Kidney glomerular epithelial cell (primary cell): Measurements from ENCODE around the gene MEF2D.

Experiments used
- DNase-seq: peaks from one replicate; lab custom pipeline; 2025; lab: John Stamatoyannopoulos, UW

The MEF2D gene

DNA sequence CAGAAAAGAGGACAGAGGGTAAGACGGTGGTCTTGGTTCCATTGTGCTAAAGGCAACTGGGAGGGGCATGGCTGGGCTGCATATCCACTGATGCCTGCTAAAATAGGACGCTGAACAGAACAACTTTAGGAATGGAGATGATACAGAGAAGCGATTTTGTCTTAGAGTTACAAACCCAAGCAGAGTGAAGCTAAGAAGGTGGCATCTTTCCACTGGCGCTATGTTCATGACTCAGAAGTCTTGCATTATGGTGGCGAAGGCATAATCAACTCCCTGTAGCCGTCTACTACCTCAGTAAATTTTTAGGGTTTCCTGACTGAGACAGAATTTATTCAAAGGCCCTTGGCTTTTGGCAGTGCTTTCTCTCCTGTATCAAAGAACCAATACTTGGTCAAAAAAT is 57.3 kb downstream of the MEF2D start:
- DNase-seq = no peak

DNA sequence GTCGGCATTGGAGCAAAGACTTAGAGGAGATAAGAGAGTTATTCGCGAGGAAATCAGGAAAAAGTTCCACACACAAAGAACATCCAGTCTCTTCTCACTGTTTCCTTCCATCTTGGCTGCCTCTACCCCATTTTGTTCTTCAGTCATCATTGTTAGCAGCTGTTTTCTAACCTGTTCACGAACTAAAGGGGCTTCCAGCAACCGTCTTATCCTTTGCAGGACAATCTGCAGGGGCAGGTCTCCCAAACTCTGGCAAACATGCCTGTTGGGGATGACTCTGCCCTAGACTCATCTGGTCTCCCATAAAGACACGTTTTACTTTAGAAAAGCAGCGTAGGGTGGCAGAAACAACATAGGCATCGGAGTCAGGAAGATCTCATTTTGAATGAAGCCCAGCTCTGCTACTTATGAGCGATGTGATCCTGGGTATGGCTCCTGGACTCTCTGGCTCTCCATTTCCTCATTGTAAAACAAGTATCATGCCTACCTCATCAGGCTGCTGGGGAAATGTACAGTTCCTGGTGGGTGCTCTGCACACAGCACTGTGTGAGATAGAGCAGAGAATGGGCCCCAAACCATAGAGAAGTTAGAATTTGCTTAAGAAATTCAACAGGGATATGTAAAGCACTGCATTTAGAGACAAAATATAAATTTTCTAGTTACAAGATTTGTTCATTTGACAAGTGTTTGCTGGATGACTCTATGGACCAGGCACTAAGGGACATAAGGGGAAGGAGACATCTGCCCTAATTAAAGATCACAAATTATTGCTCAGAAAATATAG is 59.7 kb downstream of the MEF2D start:
- DNase-seq = no peak

DNA sequence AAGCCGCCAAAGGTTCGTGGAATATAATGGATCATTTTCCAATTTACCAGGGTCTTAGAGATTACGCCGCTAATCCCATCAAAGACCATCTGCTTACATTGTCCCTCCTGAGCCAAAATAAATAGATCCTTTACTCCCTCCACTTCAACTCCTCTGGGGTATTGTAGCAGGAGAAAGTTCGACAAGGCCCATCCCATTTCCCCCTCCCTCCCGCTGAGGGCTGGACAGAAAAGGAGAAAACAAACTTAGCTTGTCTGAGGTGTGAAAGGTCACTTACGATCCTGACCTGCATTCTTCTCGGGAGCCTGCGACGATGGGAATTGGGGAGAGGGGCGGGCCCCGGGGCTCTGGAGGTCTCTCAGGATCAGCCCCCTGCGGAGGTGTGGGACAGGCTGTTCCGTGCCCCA is 60.8 kb downstream of the MEF2D start:
- no peak for DNase-seq

DNA sequence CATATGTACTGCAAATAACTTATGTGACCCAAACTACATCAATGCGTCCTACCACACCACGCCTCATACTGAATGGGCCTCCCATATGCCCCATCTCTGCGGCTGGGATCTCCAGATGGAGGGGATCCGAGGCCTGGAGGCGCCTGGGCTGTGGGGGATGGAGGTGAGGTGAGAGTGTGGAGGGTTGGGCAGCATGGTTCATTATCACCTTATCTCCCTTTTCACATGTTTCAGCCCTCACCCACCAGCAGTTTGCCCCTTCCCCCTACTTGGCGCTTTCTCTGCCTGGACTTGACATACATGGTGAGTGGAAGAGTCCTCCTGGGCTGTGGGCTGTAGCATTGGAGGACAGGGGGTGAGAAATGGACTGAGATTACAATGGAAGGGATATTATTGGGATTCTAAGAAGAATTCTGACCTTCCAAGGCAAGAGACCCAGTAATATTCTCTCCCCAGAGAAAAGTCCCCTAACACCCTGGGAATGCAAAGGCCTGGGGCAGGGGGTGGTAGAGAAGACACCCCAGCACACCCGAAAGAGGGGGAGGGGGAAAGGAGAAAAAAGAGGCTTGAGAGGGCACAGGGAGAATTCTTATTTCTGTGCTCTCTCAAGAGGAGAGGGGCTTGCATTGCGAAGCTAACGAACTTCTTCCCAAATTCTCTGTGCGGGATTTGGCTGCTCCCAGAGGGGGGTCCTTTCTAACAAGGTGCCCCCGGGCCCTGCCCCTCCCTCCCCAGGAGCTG is 61.4 kb downstream of the MEF2D start:
- DNase-seq = no peak

DNA sequence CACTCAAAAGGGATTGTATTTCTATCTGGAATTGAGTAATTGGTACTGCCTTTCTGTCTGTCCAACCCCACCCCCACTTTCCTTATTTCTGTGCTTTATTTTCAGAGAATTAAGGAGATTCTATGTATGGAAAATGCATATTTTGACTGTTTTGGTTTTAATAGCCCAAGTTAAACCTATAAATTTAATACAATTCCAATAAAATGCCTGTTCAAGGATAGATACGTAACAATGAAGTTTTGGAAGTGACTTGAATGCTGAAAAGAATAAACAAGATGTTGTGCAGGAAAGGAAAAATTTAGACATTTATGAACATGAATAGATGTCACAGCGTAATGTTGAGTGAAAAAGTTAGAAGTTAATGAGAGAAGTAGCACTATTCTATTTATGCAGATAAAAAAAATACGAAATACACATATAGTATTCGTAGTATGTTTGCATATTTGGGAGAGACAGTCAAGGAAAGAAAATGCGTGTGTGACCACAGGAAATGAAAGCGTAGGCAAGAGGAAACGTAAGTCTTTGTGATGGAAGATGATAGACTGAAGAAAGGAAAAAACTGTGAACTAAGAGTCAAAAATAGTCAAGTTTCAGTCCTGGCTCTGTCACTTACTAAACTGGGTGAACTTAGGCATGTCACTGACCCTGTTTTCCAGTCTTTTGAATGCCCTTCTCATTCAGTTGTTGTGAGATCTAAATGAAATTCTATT is 62.1 kb downstream of the MEF2D start:
- no peak for DNase-seq

DNA sequence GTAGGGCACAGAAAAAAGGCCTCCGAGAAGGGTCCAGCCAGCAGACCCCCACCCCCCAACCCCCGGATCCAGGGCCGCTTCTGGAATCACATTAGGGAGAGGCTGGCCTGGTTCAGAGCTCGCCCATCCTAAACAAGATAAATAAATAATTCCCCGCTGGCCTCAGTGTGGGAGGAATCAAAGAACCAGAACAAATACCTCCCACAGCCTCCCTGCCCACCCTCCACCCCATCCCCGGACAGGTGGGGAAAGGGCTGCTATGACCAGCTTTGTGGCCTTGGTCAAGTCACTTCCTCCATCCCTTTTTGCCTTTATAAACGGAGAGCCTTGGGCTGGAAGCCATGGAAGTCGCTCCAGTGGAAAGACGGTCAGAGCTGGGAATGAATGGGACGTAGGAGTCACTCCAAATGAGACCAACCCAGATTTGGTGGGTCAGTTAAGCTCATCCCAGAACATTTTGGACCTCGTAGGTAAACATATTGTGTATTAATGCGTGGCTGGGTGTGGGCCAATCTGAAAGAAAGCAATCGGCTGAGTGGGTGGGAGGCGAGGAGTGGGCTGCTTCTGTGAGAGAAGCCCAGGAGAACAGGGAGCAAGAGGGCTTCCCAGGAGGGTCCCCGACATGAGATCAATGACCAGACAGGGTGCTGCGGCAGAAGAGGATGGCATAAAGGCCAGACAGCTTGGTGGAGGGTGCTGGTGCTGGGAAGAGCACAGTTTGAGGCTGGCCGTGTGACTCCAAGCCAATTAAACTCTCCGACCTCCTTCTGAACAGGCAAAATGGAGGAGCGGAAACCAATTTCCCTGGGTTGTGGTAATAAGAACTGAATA is 63.3 kb downstream of the MEF2D start:
- DNase-seq = no peak

DNA sequence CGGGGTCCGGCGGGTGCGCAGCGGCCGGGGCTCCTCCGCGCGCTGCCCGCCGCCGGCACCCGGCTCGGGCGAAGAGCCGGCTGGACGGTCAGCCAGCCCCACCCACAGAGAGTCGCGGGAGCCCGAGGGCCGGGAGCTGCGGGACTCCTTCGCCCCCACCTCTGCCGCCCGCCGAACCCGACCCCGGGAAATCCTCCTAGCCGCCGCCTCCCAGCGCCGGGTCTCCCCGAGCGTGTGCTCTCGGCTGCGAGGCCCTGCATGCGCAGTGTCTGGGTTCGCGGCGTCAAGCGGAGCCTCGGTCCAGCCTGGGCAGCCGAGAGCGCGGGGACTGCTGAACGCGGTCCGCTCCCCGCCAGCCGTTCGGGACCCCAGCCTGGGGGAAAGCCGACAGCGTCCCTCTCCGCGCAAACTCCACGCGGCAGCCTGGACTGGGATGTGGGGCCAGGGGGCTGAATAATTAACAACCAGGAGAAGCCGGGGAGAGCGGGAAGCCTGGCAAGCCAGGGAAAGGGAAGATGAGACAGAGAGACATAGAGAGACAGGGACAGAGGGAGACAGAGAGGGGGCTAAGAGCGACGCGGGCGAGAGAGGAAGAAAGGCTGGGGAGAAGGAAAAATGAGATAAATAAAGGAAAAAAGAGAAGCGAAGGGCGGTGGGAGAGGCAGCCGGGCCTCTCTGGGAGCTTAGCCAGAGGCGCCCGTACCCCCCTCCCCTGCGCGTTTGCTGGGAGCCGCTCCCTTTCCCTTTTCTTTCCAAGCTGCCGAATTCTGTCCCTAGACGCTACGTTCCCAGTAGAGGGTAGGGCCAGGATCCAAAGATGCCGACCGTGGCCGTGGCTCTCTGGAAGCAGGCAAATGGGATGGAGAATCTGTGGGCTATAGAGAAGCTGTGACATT is 64.2 kb downstream of the MEF2D start:
- DNase-seq = no peak

DNA sequence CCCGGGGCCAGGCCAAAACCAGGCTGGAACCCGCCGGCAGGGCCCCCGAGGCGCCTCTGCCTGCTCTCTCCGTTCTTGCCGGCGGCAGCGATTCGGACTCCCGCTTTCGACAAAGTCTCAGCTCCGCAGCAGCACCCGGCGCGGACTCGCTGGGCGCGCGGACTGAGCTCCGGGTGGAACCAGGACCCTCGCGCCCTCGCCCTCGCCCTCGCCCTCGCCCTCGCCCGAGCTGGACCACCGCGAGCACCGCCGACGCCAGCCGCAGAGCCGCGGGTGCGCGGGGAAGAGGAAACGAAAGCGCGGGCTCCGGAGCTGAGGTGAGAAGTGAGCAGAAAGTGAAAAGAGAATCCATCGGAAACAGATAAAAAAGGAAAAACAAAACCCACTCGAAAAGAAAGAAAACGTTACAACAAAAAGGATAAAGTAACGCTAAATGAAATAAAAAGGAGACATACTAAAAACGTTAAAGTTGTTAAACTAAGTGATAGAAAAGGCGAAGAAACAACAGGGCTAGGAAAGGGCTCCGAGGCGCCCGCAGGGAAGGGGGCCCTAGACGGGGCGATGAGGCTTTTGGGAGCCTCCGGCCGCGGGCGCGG is 64.9 kb downstream of the MEF2D start:
- no peak for DNase-seq

DNA sequence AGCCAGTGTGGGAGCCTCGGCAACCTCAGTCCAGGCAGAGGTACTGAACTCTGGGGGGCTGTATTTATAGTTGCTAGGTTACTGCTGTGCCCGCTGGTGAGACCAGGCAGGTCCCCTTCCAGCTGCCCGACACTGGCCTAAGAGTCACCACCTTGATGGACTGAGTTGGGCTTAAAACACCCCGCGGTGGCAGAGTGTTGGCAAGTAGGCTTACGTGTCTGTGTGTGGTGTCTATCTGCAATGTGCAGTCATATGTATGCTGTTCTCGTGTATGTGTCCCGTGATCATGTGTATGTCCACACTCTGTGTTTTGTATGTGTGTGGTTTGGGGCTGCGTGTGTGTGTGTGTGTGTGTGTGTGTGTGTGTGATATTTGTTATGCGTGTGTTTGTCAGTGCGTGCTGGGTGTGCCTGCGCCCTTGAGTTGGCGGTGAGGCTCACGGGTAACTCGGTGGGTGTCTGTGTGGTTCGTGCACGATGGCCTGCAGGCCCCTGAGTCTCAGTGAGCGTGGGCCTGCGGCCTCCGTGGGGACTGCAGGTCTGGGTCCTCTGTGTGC is 65.5 kb downstream of the MEF2D start:
- no peak for DNase-seq

DNA sequence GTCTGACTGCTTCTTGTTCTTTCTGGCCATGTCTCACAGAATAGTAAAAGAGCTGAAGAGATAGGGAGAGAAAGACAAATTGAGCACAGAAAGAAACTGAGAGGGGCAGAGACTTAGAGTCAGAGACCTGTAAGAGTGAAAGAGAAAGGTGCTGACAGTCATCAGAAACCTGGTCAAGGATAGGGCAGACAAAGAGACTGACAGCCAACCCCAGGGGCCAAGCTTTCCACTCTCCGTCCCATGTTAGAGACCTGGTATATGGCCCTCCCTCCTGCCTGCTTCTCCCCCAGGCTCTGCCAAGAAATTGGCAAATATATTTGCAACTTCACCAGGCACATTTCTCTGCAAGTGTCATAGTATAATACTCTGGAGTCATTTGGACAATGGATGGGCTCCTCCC is 67.0 kb downstream of the MEF2D start:
- DNase-seq = no peak

DNA sequence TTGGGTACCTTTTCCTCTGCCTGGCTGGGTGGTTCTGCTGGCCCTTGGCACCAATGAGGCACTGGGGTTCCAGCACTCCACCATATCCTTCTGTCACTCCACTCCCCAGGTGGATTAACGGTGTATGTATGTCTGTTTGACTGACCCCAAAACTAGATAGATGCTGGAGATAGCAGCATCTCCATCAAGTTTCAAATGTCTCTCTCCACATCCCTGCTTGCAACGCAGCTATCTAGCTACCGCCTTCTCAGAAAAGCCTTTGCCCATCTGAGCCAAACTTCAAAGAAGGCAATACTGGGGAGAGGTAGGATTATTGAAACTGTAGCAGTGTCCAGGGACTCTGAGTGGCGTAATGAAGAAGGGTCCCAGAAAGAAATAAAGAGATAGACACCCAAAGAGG is 67.5 kb downstream of the MEF2D start:
- DNase-seq = no peak

DNA sequence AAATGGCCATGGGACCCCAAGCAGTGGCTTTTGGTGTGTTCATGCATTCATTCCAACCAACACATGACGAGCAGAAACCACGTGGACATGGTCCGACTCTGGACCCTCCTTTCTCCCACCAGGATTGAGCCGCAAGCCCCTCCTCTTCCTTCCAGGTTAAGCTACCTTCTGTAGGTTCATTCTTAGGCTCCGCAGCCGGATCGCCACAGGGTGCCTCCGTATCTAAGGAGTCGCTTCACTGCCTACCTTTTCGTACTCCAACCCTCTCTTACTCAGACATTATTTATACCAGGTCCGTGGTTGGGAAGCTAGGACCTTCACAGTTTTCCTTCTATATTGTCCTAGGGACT is 67.9 kb downstream of the MEF2D start:
- no peak for DNase-seq

DNA sequence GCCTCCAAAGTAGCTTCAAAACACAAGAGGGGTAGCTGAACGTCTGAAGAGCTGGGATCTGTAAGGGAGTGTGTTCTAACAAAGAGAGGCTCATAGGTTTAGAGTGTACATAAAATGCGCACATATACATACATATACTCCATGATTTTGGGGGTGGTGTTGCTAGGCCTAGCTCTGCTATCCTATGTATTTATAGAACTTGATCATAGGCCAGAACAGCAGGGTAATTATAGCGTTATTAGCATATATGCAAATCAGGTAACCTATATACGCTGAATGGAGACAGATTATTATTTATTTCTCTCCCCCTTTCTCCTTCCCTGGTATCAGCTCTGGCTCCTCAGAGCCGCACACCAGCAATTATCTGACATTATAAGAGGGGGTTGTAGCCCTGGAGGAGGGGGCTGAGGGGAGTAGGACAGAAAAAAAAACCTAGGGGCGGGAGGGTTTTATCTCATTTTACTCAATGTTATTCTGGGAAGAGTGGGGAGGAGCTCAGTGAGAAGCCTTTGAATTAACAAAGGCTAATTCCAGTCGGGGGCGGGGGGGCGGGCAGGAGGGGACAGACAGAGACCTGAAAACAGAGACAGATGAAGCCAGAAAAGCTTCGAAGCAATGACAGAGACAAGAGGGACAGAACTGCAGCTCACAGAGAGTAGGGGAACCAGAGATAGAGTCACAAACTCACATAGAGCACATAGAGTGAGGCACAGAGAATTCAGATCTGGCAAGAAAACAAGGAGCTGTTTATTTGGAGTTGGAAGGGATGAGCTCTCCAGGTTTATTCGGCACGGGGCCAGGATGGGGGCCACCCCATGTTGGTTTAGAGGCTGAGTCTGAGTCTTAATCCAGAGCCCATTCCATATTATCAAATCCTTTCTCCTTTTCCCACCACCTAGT is 68.6 kb downstream of the MEF2D start:
- DNase-seq = no peak

DNA sequence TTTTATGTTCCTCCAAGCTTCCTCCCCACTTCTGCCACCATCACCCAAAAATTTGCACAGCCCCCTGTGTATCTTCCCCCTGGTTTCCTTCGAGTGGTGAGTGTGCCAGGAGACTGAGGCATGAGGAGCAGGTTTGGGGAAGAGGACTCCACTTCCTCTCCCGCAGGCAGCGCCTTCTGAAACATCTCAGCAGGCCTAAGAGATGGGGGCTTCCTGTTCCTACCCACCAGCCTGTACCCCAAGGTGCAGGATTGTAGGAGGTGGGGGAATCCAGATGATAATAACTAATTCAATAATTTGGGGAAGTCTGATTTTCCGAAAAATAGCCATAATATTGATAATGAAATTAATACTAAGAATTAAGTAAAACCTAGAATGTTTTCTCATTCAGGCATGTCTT is 69.2 kb downstream of the MEF2D start:
- DNase-seq = no peak

DNA sequence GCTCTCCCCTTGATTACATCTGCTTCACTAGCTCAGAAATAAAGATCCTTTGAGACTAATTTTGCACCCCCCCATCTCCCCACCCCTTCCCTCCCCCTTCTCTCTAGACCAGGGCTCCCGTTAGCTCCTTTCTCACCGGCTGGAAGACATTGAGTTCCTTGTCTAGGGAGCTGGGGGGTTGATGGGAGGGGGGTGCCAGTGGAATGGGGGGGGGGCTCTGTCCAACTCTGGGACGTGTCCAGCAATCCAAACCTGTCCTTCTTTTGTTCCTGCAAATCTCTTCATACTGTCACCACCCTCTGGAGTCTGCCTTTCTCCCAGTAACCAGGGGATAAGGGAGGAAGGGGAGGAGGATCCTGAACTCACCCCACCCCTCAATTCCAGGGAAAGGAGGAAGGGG is 69.7 kb downstream of the MEF2D start:
- DNase-seq = no peak

DNA sequence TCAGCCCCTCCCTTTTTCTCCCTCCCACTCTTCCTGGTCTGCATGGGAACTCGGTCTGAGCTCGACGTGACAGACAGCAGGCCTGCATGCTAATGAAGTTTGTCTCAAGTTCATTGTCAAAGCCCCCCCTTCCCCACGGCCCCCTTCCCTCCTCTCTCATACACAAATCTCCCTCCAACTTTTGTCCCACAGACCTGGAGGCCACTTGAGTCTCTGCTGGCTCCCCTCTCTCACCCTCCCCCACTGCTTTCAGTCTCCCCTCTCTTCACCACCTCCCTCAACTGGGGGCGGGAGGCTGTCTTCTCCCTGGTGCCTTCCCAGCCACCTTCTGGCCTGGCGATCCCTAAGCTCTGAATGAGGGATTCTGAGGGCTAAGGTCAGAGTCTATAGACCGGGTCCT is 70.3 kb downstream of the MEF2D start:
- no peak for DNase-seq

DNA sequence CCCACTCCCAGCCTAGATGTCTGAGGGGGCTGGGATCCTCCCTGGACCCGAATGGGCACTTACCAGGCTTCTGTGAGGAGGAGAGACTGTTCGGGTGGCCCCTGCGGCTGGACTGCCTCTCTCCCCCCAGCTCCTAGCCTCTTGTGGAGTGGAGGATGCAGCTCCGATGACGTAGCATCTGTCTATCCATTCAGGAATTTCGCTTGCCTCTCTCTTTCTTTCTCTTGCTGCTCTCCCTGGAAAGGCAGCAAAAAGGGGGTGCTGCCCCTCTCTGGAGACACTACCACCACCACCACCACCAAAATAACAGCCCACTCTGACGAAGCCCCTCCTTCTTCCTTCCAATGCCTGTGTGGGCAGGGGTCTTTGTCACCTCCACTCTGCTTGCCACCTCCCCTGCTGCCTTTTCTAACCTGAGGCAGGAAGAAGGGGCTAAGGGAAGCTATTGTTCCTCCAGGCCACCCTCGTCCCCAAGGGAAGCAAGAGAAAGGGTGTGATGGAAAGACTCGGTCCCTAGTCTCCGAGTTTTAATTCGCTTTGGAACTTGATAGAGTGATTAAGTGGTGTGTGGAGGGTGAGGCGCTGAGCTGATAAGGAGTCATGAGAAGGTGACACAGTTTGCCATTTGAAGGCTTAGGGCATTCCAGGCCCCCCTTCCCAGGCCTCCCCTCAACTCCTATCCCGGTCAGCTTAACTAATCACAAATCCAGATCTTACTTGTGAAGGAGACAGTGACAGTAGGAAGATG is 71.1 kb downstream of the MEF2D start:
- no peak for DNase-seq

DNA sequence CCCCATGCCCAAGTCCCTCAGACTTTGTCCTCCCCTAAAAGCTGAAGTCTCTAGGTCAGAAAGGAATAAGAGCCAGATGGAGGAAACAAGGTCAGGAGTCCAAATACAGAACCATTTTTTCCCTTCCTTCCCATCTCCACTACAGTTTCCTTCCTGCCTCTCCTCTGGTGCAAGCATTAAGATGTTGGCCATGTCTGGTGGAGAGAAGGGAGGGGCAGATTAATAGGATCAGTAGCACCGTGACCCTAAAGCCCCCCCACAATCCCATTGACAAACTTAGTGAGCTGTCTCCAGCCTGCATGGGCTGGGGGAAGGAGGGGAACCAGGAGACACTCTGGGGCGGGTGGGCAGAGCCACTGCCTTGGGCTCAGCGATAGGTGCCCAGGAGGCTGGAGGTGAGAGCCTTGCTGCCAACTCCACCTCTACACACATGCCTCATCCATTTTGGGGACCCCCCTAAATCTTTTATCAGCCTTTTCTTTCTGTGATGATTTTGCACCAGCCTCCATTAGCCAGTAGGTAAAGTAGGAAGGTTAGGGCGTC is 71.8 kb downstream of the MEF2D start:
- DNase-seq = no peak
